Muscle of back (tissue), 10 donors: Measurements from ENCODE around the gene PIK3C2G. TPM values are rescaled to one million over a fixed set of nuclear protein-coding genes. Genes with fewer than 3 reads are reported as not detected.

ENCODE experiments used
- polyA plus RNA-seq, 10 donors: library from polyadenylated mRNA; unstranded; fragments of 120-200 nt; gene quantifications; one replicate each; pipeline ENCODE4 v1.2.1, GENCODE V29; 2013; ENCODE audit not compliant: insufficient read length in 10 of 10

PIK3C2G gene
- polyA plus RNA-seq, 10 donors, result 0.08 to 1.9 (median 0.26) TPM; not detected in 1

Other genes starting within 250 kb of the PIK3C2G start
- 1 to 10 TPM in 4 of 10 donors, under 1 TPM in 5, not detected in 1; 0.26 to 1.5 (median 0.71) TPM for gene RERGL, start 171.3 kb upstream of the PIK3C2G start, polyA plus RNA-seq